AG09309 (cell line): Measurements from ENCODE around the gene TXN2.

Experiments
- DNase-seq: peaks from one replicate; pipeline ENCODE4 v3.0.0-alpha.2; 2010; ENCODE audit warnings: low read depth
- H3K4me3 ChIP-seq: 2 replicates; pipeline ENCODE4 v1.5.1; 2011; ENCODE audit warnings: mild to moderate bottlenecking, low read depth, low read length, moderate library complexity; ENCODE audit not compliant: control insufficient read depth
- TF ChIP-seq, protein P1 (sequence below): IDR thresholded peaks from 2 replicates; pipeline ENCODE4 v1.5.1; 2011; ENCODE audit warnings: mild to moderate bottlenecking, low read depth, low read length, inconsistent platforms; ENCODE audit not compliant: insufficient read depth, control insufficient read depth; ENCODE audit errors: missing control alignments

Gene TXN2

DNA sequence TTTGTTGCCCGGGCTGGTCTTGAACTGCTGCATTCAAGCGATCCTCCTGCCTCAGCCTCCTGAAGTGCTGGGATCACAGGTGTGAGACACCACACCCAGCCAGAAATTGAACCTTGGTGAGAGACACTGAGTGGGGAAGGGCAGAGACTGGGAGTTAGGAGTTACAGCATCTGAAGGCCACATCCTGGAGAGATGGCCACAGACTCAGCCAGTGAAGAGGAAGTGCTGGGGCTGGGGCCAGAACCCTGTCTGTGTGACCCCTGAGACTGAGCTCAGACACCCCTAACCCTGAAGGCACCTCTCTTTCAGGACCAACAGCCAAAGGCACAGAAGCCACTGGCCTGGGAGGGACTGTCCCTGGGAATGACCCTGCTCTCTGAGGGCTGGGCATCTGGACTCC, 33.8 kb downstream of the TXN2 start:
- no peak for DNase-seq
- no peak overlapping the region for H3K4me3 ChIP-seq
- TF ChIP-seq, protein P1, sequence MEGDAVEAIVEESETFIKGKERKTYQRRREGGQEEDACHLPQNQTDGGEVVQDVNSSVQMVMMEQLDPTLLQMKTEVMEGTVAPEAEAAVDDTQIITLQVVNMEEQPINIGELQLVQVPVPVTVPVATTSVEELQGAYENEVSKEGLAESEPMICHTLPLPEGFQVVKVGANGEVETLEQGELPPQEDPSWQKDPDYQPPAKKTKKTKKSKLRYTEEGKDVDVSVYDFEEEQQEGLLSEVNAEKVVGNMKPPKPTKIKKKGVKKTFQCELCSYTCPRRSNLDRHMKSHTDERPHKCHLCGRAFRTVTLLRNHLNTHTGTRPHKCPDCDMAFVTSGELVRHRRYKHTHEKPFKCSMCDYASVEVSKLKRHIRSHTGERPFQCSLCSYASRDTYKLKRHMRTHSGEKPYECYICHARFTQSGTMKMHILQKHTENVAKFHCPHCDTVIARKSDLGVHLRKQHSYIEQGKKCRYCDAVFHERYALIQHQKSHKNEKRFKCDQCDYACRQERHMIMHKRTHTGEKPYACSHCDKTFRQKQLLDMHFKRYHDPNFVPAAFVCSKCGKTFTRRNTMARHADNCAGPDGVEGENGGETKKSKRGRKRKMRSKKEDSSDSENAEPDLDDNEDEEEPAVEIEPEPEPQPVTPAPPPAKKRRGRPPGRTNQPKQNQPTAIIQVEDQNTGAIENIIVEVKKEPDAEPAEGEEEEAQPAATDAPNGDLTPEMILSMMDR = no peak

DNA sequence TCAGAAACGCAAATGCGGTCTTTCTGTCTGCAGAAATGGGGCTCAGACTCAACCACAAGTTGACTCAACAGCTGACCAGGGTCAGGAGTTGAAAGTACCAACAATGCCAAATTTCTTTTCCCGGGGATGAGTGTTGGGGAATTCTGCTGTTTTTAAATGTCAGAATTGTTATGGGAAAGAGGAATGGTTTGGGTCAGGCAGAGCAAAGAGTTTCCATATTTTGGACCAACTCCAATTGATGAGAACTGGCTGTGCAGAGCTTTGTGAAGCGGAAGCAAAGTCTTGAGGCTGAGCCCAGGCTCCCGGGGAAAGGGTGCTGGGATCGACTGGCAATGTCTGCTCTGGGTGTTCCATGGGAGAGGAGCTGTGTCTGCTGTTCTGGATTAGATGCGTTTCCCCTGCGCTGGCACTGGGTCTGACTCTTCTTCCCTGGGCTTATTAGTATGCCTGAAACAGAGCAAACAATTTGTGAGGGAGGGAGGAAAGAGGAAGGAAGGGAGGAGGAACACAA, 36.2 kb downstream of the TXN2 start:
- DNase-seq = peak; percentile 86
- TF ChIP-seq, protein P1 = no peak
- no peak overlapping the region; the same call in 1 of the 2 replicates for H3K4me3 ChIP-seq

DNA sequence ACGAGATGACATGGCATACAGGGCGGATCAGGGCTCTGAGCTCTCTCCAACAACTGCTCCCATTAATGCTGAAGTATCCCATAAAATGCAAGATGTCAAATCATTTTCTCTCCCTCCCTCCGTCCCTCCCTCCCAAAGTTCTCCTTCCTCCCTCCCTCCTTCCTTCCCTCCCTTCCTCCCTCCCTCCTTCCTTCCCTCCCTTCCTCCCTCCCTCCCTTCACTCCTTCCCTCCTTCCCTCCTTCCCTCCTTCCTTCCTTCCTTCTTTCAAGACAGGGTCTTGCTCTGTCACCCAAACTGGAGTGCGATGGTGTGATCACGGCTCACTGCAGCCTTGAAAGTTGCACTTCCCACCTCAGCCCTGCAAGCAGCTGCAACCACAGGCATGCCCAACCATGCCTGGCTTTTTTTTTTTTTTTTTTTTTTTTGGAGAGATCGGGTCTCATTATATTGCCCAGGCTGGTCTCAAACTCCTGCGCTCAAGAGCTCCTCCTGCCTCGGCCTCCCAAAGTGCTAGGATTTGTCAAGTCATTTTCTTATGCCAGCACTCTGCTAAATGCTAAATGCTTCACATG, 38.2 kb downstream of the TXN2 start:
- DNase-seq = no peak
- TF ChIP-seq, protein P1 = no peak
- no peak overlapping the region for H3K4me3 ChIP-seq

DNA sequence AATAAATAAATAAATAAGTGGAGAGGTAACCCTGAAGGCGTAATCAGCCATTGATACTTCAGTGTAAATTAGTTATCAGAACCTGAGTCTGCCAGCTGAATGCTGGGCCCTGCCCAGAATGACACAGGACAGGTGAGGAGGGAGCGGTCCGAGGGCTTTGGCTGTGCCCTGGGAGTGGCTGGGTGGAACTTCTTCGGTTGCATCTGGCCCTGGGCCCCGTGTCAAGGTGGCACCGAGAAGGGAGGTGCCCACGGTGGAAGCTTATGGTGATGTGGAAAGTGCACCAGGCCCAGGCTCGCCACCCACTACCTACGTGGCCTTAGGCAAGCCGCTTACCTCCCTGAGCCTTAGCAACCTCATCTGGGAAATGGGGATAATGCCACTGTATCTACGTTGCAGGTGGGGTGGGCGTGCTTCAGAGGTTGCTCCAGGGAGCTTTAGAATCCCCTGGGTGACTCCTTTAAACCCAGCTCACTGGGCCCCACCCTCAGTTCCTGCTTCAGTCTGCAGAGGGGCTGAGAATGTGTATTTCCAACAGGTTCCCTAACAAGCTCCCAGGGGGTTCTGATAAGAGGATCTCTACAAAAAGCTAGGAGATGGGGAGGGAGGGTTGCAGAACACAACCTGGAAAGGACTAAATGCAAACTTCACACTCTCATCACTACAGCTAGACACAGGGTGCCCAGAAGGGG, 38.8 kb downstream of the TXN2 start:
- DNase-seq = no peak
- TF ChIP-seq, protein P1 = no peak
- H3K4me3 ChIP-seq = no peak overlapping the region

DNA sequence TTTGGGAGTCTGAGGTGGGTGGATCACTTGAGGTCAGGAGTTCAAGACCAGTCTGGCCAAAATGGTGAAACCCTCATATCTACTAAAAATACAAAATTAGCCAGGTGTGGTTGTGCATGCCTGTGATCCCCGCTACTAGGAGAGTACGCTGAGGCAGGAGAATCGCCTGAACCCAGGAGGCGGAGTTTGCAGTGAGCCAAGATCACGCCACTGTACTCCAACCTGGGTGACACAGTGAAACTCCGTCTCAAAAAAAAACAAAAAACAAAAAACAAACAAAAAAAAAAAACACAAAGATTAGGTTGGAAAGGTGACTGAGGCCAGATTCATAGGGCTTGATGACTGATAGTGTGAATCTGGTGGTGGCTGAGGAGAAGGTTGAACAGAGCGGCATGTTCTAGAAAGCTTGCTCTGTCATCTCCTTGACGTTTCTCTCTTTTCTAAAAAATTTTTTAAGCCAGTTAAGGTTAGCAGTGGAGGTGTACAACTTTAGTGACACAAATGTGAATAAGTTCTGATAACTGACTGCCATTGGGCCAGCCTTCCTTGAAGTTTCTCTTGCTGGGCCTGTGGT, 40.9 kb downstream of the TXN2 start:
- no peak for DNase-seq
- no peak overlapping the region for H3K4me3 ChIP-seq
- TF ChIP-seq, protein P1 = no peak

DNA sequence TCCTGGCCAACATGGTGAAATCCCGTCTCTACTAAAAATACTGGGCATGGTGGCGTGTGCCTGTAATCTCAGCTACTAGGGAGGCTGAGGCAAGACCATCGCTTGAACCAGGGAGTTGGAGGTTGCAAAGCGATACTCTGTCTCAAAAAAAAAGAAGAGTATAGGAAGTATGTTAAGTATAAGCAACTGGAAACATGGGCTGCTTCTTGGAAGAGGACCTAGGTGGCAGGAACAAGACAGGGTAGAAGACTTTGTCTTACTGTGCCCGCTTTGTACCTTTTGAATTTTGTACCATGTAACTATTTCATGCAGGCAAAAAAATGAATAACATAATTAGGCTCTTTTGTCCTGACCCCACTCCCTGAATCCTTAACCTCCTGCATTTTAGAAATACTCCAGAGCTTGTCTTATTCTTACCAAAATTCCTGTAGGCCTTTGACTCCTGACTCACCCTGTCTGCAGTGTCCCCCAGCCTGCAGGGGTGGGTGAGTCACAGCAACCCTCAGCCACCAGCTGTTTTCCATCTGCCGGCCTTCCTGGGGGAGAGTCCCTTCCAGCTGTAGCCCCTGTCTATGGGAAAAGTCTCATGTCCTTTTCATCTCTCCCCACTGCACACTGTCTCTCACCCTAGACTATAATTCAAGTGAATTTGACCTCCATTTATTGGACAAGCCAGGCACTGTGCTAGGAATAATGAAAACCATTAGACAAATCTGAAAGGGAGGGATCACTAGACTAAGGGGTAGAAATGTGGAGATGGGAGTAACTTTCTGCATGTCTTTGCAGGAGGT, 41.8 kb downstream of the TXN2 start:
- H3K4me3 ChIP-seq = no peak overlapping the region
- peak; percentile 68 for DNase-seq
- TF ChIP-seq, protein P1 = no peak
